GM18498 (cell line): ENCODE data around the gene KDELR3.

Experiments used
- ATAC-seq: cut with Tn5 transposase; IDR thresholded peaks from one replicate; pipeline ENCODE4 v1.9.1; 2021; ENCODE audit warnings: mild to moderate bottlenecking, moderate library complexity; ENCODE audit not compliant: unreplicated experiment

KDELR3 gene

GRCh38 chr22:38510416-38510970 is 42.6 kb downstream of the KDELR3 start:
- ATAC-seq = no peak

DNA sequence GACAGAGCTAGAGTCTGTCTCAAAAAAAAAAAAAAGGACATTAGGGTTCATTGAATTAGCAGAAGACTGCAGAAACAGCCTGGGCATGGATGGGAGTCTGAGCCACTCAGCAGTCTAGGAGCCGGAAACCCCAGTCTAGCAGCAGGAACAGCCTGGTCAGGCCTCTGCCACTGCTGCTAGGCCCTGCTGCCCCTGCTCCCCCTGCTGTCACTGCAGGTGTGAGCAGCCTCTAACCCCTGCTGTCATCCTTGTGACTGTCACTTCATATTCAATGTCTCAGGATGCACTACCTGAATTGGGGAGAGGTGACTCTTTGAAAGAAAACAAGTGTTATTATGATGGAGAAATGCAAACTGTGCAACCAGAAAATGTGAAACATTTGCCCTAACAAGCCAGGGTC is 45.2 kb downstream of the KDELR3 start:
- ATAC-seq = no peak

DNA sequence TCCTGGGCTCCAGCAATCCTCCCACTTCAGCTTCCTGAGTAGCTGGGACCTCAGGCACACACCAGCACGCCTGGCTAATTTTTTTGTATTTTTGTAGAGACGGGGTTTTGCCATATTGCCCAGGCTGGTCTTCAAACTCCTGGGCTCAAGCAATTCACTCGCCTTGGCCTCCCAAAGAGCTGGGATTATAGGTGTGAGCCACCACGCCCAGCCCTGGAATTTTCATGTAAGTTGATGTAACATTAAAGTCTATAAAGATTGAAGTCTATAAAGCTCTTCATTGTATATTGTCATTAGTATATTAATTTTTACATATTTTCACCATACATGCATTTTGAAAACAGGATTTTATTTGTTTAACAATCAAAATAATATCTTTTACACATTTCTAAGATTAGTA is 50.7 kb downstream of the KDELR3 start:
- no peak for ATAC-seq

DNA sequence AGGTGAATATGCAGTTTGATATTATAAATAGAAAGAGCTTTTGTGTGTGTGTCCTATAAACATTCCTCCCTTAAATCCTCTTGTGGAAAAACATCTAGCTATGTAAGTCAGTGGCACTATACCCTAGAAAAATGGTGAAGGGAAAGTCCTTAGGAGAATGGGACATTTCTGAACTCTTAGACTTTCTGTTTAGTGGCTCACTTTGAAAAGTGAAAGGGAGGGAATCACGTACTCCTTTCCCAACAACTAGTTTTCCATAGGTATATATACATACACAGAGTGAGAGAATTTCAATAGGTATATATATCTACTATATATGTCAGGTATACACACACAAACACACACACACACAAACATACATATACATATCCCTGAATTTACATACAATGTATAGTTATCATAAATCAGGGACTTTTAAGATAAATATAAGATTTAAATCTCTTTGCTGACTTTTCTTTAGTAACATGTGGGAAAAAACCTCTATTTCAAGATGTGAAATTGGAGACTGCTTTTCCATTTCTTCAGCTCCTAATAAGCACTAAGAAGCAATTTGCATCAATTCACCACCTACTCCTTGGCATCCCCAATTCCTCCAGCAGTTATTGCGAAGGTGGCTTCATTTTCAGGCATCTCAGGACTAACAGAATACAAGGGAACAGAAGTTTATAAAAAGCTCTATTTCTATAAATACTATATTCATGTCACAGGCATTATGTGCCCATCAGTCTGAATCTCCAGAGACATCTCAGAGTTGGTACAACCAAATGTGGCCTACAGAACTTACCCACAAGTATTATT is 51.8 kb downstream of the KDELR3 start:
- ATAC-seq = no peak

- ATAC-seq = no peak
Observed at GRCh38 chr22:38523029-38523428, 55.1 kb downstream of the KDELR3 start.

DNA sequence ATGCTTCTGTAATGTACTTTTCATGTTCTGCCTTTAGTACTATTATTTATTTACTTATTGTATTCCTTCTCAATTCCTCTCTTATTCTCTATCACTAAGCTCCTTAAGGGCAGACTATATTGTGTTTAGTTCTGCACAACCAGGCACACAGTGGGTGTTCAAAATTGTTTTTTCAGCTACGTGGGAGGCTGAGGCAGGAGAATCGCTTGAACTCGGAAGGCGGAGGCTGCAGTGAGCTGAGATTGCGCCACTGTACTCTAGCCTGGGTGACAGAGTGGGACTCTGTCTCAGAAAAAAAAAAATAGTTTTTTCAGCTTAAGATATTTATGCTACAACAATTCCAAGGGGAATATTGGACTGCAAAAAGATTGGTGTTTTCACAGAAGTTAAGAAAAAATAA is 55.6 kb downstream of the KDELR3 start:
- no peak for ATAC-seq

DNA sequence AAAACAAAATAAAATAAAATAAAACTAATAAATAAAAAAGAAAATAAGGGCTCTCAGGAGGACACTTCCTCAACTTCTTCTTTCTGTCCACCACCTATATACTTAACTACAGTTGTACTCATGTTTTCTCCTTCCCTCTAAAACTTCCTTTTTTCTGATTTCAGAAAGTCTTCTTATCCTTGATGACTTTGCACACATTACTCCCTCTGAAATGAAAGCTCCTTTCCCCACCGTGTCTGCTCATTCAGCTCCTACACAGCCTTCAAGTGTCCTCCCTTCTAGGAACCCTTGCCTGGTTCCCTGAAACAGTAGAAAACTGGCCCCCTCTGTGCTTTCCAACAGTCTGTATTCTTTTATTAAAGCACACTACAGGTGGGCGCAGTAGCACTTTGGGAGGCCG is 56.5 kb downstream of the KDELR3 start:
- ATAC-seq = no peak

DNA sequence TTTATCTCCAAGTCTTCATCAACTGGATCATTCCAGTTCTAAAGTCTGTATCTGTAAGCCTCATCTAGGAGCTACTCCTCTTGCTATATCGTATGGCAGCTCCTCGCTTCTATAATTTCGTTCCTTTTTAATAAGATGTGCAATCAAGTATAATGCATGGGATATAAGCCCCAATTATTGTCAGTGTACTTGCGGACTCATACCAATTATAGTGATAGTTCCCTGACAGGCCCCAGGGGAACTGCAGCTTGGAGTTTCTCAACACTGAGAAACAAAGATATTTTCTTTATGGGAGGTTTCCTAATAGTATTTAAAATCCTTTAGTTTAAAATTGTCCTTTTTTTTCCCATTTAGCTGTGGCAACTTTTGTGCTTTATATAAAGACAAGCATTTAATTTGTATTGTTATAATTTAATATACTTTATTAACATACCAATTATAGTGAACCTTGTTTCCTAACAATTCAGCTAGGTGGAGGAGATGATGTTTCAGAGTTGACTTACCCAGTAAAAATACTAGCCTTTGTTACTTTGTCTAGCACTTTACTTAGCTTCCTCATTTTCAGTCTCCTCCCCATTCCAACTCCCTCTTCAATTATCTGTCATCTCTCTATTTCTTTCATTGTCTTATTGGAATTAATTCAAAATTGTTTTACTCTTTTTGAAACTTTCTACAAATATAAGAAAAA is 63.5 kb downstream of the KDELR3 start:
- ATAC-seq = no peak
